ENCODE results near the gene LIX1. TPM values are rescaled to one million over a fixed set of nuclear protein-coding genes. Genes with fewer than 3 reads are reported as not detected.

The LIX1 gene
- not detected in 2 replicates for polyA plus RNA-seq (2011; rRNA removed)
- not detected in 2 replicates for polyA plus RNA-seq (2012; cell fraction: cytosol; rRNA removed)
- polyA plus RNA-seq (2012; cell fraction: nucleus; rRNA removed): not detected in 2 replicates
- not detected in 3 replicates for polyA plus RNA-seq (2017; fragmentation: RNase III; extraction: RNeasy Plus Mini Kit Qiagen cat#74134 plus additional on column Dnase treatment)
- not detected in 2 replicates for polyA minus RNA-seq (2011; rRNA and poly(A)+ RNA removed)

- FAIRE-seq (no peak), DNase-seq (ENCODE audit: low read depth in 1 of 2, low spot score in 1 of 2) (peak; percentile 29 to 39), ATAC-seq (peak; percentile 94 to 96)
- Histone ChIP-seq H3K4me2 (0 out of 3 replicates have a peak within 1 kb of the TSS, but pooled peaks have one; percentile 25), H3K9me3 (no peaks in the 10 kb centered on the region), H3K4me3 (no peak within 1 kb of the TSS), H3K4me1 (no peaks in the 10 kb centered on the region), H3K27ac (no peak within 1 kb of the TSS)
- ChIA-PET CTCF (interaction anchor here (0.6 to 3.7 kb wide), 20 partner anchors 14 to 802 kb away, joined by 3 to 24 read pairs (median 3); partner anchors contain the start of gene ERAP2), POLR2A (interaction anchor here (0.6 to 1.1 kb wide), 3 partner anchors 9 to 390 kb away, joined by 3 to 4 read pairs (median 3); no protein-coding TSS in a partner anchor)
- WGBS (ENCODE audit: missing lambda C conversion rate): 42% methylated on average over 6 of the region's 6 CpGs
- no peak for TF ChIP-seq CBX8 (IDR thresholded peaks at IDR 0.05)
- TF ChIP-seq NR3C1 (IDR thresholded peaks at IDR 0.05): no peak
- no peak for TF ChIP-seq JUN (IDR thresholded peaks at IDR 0.05)
- no peak for TF ChIP-seq RFX5 (IDR thresholded peaks at IDR 0.05)
- no peak for TF ChIP-seq EHF (CRISPR knock-in tag; IDR thresholded peaks at IDR 0.05)
- TF ChIP-seq MAZ (IDR thresholded peaks at IDR 0.05; ENCODE audit: borderline replicate concordance, low read depth, low read length): no peak
- no peak for TF ChIP-seq POLR2A (IDR thresholded peaks at IDR 0.05; ENCODE audit: low read length)
- no peak for TF ChIP-seq RCOR1 (IDR thresholded peaks at IDR 0.05; ENCODE audit: low read depth, low read length)
- no peak for TF ChIP-seq E2F6 (IDR thresholded peaks at IDR 0.05; ENCODE audit: borderline replicate concordance, low read depth)
- no peak for TF ChIP-seq ESRRA (IDR thresholded peaks at IDR 0.05; ENCODE audit: borderline replicate concordance, low read length)
- peak; percentile 56; the same call in 2 of the 3 replicates for TF ChIP-seq SMC3 (IDR thresholded peaks at IDR 0.05)
- TF ChIP-seq RAD21 (conservative IDR thresholded peaks at IDR 0.05 in 1 of 2, IDR thresholded peaks at IDR 0.05 in 1 of 2): peak; percentile 78 to 79
- TF ChIP-seq HOXA7 (CRISPR knock-in tag; IDR thresholded peaks at IDR 0.05): no peak
- TF ChIP-seq HOXB13 (CRISPR knock-in tag; IDR thresholded peaks at IDR 0.05; ENCODE audit: low read depth): no peak
- TF ChIP-seq RNF2 (IDR thresholded peaks at IDR 0.05; ENCODE audit: borderline replicate concordance, low read depth): no peak
- TF ChIP-seq MAFK (IDR thresholded peaks at IDR 0.05; ENCODE audit: partially characterized antibody): no peak
- TF ChIP-seq KDM1A (IDR thresholded peaks at IDR 0.05; ENCODE audit: low read depth): no peak
- TF ChIP-seq PBX3 (IDR thresholded peaks at IDR 0.05): no peak
- no peak for TF ChIP-seq CBX2 (IDR thresholded peaks at IDR 0.05; ENCODE audit: borderline replicate concordance, low read depth)
- TF ChIP-seq HOXB5 (CRISPR knock-in tag; IDR thresholded peaks at IDR 0.05): no peak
- peak; percentile 62 for TF ChIP-seq CTCF (IDR thresholded peaks at IDR 0.05)
- TF ChIP-seq KDM5A (IDR thresholded peaks at IDR 0.05): no peak
- TF ChIP-seq MYC (IDR thresholded peaks at IDR 0.05; ENCODE audit: borderline replicate concordance, low read length): no peak
- TF ChIP-seq EHMT2 (IDR thresholded peaks at IDR 0.05; ENCODE audit: low read depth): no peak
- no peak for TF ChIP-seq TFCP2L1 (CRISPR knock-in tag; IDR thresholded peaks at IDR 0.05)
Observed at GRCh38 chr5:97142521-97143254, at the start of gene LIX1. TSS of gene LIX1 (minus strand) at chr5:97142611. CDS start at chr5:97142576, 35 bp downstream.
